ENCODE measurements around the gene JMJD4.
A peak's percentile ranks its signal among the peaks of the same experiment; 100 is the strongest.

Gene JMJD4

GRCh38 chr1:227768640-227769039 lies 33.5 kb upstream of the JMJD4 start:
- no peak for DNase-seq (ENCODE audit: low read depth)

GRCh38 chr1:227768125-227768439 lies 33.0 kb upstream of the JMJD4 start:
- DNase-seq (ENCODE audit: low read depth), result no peak

GRCh38 chr1:227767401-227768124 lies 32.5 kb upstream of the JMJD4 start:
- DNase-seq (ENCODE audit: low read depth), result no peak

- DNase-seq (ENCODE audit: low read depth), result no peak
These were observed 31.7 kb upstream of the JMJD4 start for GRCh38 chr1:227766653-227767277.

- peak; percentile 62 for DNase-seq (ENCODE audit: low read depth)
These were observed 31.0 kb upstream of the JMJD4 start for GRCh38 chr1:227766015-227766634.

- no peak for DNase-seq (ENCODE audit: low read depth)
These were observed 30.3 kb upstream of the JMJD4 start for GRCh38 chr1:227765261-227766014.

- DNase-seq (ENCODE audit: low read depth), result no peak
These were observed 28.9 kb upstream of the JMJD4 start for GRCh38 chr1:227764019-227764391.

GRCh38 chr1:227763246-227764018 lies 28.3 kb upstream of the JMJD4 start:
- DNase-seq (ENCODE audit: low read depth), result no peak

- peak; percentile 67 for DNase-seq (ENCODE audit: low read depth)
These were observed 27.3 kb upstream of the JMJD4 start for GRCh38 chr1:227762231-227762911.

GRCh38 chr1:227761621-227762230 lies 26.6 kb upstream of the JMJD4 start:
- DNase-seq (ENCODE audit: low read depth), result no peak

GRCh38 chr1:227760377-227760776 lies 25.3 kb upstream of the JMJD4 start:
- DNase-seq (ENCODE audit: low read depth), result no peak

GRCh38 chr1:227759341-227760300 lies 24.5 kb upstream of the JMJD4 start:
- DNase-seq (ENCODE audit: low read depth), result no peak

GRCh38 chr1:227758366-227758765 lies 23.3 kb upstream of the JMJD4 start:
- DNase-seq (ENCODE audit: low read depth), result no peak

- DNase-seq (ENCODE audit: low read depth), result no peak
These were observed 22.7 kb upstream of the JMJD4 start for GRCh38 chr1:227757781-227758180.

- no peak for DNase-seq (ENCODE audit: low read depth)
These were observed 21.3 kb upstream of the JMJD4 start for GRCh38 chr1:227756172-227756959.

- no peak for DNase-seq (ENCODE audit: low read depth)
These were observed 19.9 kb upstream of the JMJD4 start for GRCh38 chr1:227754958-227755357.

GRCh38 chr1:227753999-227754711 lies 19.1 kb upstream of the JMJD4 start:
- DNase-seq (ENCODE audit: low read depth), result no peak

Data from stimulated activated CD8-positive, alpha-beta memory T cell treated with anti-CD3 and anti-CD28 coated beads, Interleukin-12 subunit alpha, Interleukin-12 subunit beta, amount 100 ng/mL, for 4 hours (primary cell).